ENCODE measurements around the gene CD99. TPM values are rescaled to one million over a fixed set of nuclear protein-coding genes. Genes with fewer than 3 reads are reported as not detected.
A peak's percentile ranks its signal among the peaks of the same experiment; 100 is the strongest.

Gene CD99
- polyA plus RNA-seq, 2 donors = 133 to 198 TPM

DNA sequence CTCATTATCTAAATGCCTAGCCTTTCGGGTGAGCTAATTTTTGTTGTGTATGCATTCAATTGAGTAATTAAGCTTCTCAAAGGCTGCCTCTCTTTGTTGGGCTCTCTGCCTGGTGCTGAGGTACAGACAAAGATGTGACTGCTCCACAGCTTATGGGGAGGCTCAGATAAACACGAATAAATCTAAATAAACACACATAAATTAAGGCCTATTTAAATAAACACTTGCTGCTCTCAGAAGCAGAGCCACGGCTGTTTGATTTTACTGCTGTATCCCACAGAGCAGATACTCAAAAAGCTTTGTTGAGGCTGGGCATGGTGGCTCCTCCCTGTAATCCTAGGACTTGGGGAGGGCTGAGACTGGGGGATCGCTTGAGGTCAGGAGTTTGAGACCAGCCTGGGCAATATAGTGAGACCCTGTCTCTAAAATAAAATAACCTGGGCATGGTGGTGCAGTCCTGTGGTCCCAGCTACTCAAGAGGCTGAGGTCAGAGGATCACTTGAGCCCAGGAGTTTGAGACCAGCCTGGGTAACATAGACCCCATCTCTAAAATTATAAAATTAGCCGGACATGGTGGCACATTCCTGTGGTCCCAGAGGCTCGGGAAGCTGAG lies 8.4 kb upstream of the CD99 start:
- Histone ChIP-seq H3K36me3 (ENCODE audit: control insufficient read depth in 2 of 2, insufficient read depth in 2 of 2, low read length in 1 of 2) (no peaks in the 10 kb centered on the region), H3K4me3 (ENCODE audit: low read depth in 1 of 2, low read length in 2 of 2) (no peak overlapping the region), H3K4me1 (ENCODE audit: control insufficient read depth in 2 of 2, insufficient read depth in 2 of 2, low read length in 1 of 2) (no peaks in the 10 kb centered on the region), H3K27ac (ENCODE audit: low read depth in 2 of 2, low read length in 1 of 2) (no peak overlapping the region), H3K9me3 (ENCODE audit: control insufficient read depth in 2 of 2, insufficient read depth in 1 of 2, low read depth in 1 of 2, low read length in 1 of 2) (no peaks in the 10 kb centered on the region), H3K27me3 (ENCODE audit: control insufficient read depth in 1 of 2, insufficient read depth in 2 of 2, low read length in 2 of 2) (no peaks in the 10 kb centered on the region)
- WGBS, 2 donors = 77 to 78% methylated on average over 6 of the region's 6 CpGs

DNA sequence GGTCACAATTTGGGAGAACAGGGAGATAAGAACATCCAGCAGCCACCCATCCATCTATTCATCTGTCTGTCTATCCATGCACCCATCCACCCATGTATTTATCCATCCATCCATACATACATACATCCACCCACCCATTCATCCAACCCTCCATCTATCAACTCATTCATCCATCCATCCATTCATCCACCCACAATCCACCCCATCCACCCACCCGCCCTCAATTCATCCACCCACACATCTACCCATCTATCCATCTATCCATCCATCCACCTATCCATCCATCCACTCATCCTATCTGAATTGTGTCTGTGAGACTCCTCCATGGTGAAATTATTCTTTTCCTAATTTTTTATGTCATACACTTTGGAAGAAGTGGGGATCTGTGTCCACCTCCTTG lies 6.8 kb upstream of the CD99 start:
- Histone ChIP-seq H3K4me3 (ENCODE audit: low read depth in 1 of 2, low read length in 2 of 2) (no peak overlapping the region), H3K36me3 (ENCODE audit: control insufficient read depth in 2 of 2, insufficient read depth in 2 of 2, low read length in 1 of 2) (no peaks in the 10 kb centered on the region), H3K9me3 (ENCODE audit: control insufficient read depth in 2 of 2, insufficient read depth in 1 of 2, low read depth in 1 of 2, low read length in 1 of 2) (no peaks in the 10 kb centered on the region), H3K27ac (ENCODE audit: low read depth in 2 of 2, low read length in 1 of 2) (no peak overlapping the region), H3K27me3 (ENCODE audit: control insufficient read depth in 1 of 2, insufficient read depth in 2 of 2, low read length in 2 of 2) (no peaks in the 10 kb centered on the region), H3K4me1 (ENCODE audit: control insufficient read depth in 2 of 2, insufficient read depth in 2 of 2, low read length in 1 of 2) (no peaks in the 10 kb centered on the region)
- 100% methylated on average over 1 of the region's 1 CpG for WGBS, 2 donors

DNA sequence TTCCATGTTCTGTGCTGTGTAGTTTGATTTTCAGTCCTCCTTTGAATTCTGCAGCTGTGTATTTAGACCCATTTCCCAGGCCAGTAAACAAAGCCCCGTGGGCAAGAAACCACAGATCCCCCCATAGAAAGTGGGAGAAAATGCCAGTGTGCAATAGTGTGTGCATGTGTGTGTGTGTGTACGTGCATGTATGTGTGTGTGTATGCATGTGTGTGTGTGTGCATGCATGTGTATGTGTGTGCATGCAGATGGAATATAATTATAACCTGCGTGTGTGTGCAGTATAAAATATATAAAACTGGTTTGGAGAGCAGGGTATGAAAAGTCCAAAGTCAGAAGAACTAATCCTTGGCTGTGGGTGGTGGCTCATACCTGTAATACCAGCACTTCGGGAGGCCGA lies 5.2 kb upstream of the CD99 start:
- H3K4me1 ChIP-seq (ENCODE audit: control insufficient read depth in 2 of 2, insufficient read depth in 2 of 2, low read length in 1 of 2) = no peaks in the 10 kb centered on the region
- H3K27ac ChIP-seq (ENCODE audit: low read depth in 2 of 2, low read length in 1 of 2) = no peak overlapping the region
- H3K36me3 ChIP-seq (ENCODE audit: control insufficient read depth in 2 of 2, insufficient read depth in 2 of 2, low read length in 1 of 2) = no peaks in the 10 kb centered on the region
- no peaks in the 10 kb centered on the region for H3K9me3 ChIP-seq (ENCODE audit: control insufficient read depth in 2 of 2, insufficient read depth in 1 of 2, low read depth in 1 of 2, low read length in 1 of 2)
- H3K27me3 ChIP-seq (ENCODE audit: control insufficient read depth in 1 of 2, insufficient read depth in 2 of 2, low read length in 2 of 2) = no peaks in the 10 kb centered on the region
- no peak overlapping the region for H3K4me3 ChIP-seq (ENCODE audit: low read depth in 1 of 2, low read length in 2 of 2)
- WGBS, 2 donors = 89 to 90% methylated on average over 5 of the region's 5 CpGs

DNA sequence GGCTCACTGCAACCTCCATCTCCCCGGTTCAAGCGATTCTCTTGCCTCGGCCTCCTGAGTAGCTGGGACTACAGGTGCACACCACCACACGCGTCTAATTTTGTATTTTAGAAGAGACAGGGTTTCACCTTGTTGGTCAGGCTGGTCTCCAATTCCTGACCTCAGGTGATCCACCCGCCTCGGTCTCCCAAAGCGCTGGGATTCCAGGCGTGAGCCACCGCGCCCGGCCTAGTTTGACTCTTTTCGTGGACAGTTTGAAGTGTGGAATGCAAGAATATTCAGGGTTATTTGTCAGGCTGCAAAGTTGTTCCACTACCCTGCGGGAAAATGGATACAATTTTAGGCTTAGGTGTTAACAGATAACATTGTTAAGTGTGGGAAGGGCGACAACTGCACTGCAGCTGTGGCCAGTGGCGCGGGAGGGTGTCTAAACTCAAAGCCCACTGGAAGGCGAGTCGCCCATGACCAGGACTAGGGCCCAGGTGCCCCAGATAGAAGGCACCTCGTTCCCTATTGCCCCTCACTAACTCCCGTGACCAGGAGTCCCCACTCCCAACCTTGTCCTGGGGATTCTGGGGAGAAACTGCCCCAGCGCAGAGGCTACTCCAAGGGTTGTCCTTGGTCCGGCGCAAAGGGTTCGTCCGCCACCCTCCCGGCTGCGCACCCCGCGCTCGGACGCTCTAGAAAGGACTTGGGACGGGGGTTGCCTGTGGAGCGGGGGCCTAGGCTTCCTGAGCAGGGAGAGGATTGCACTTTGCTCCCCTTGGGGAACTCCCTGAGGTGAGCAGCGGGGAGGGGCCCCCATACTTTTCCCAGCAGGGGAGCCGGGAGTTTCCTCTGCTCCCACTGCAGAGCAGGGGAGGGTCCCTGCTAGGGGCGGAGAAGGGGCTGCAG lies 1.1 kb upstream of the CD99 start:
- H3K4me3 ChIP-seq (ENCODE audit: low read depth in 1 of 2, low read length in 2 of 2) = peak overlapping the region in 1 of 2 donors; percentile 95
- WGBS, 2 donors = 58 to 75% methylated on average over 37 of the region's 37 CpGs
- H3K36me3 ChIP-seq (ENCODE audit: control insufficient read depth in 2 of 2, insufficient read depth in 2 of 2, low read length in 1 of 2) = no peaks in the 10 kb centered on the region
- H3K27ac ChIP-seq (ENCODE audit: low read depth in 2 of 2, low read length in 1 of 2) = peak overlapping the region in 1 of 2 donors; percentile 41
- H3K4me1 ChIP-seq (ENCODE audit: control insufficient read depth in 2 of 2, insufficient read depth in 2 of 2, low read length in 1 of 2) = peaks cover 0 to 4% of the 10 kb centered on the region in 2 donors
- no peaks in the 10 kb centered on the region for H3K9me3 ChIP-seq (ENCODE audit: control insufficient read depth in 2 of 2, insufficient read depth in 1 of 2, low read depth in 1 of 2, low read length in 1 of 2)
- H3K27me3 ChIP-seq (ENCODE audit: control insufficient read depth in 1 of 2, insufficient read depth in 2 of 2, low read length in 2 of 2) = no peaks in the 10 kb centered on the region

- WGBS, 2 donors = 1 to 2% methylated on average over 40 to 42 of the region's 42 CpGs
- H3K4me1 ChIP-seq (ENCODE audit: control insufficient read depth in 2 of 2, insufficient read depth in 2 of 2, low read length in 1 of 2) = peaks cover 0 to 4% of the 10 kb centered on the region in 2 donors
Observed at GRCh38 chrX:2691543-2692220, 587 bp downstream of the CD99 start.

DNA sequence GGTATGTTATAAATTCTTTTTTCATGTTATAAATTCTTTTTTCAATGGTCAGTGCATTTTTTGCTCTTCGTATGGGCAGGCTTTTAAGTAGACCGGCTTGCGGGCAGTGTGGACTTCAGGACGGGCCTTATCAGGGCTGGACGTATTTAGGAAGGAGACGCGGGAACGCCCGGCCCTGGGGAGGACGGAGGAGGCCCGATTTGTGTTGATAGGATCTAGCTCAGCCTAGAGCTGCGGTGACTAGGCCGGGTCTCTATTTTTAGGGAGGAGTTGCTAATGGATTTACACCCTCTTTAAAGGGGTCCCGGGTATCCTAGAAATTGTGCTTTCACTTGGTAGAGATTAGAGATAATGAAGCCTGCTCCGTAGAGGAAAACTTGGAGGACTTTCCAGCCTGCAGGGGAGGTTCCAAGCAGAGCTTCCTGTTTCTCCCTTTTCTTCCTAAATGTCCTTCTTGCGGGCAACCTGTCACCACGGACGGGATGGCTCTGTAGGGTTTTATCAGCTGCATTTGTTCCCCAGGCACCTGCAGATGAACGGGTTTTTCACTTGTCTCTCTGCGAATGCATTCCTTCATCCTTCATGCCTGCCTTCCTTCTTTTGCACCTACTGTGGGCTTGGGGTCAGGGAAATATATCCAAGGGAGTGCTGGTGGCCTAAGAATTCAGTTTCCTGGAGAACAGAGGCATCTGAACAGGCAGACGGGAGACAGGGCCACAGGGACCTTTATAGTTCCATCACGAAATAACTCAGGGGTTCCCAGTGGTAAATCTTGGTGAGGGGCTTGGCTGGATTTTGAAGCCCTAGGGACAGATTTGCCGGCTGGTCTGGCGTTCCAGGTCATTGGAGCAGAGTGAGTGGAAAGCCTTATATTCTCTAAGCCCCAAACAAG lies 1.4 kb downstream of the CD99 start:
- no peaks in the 10 kb centered on the region for H3K27me3 ChIP-seq (ENCODE audit: control insufficient read depth in 1 of 2, insufficient read depth in 2 of 2, low read length in 2 of 2)
- peak overlapping the region; percentile 95 for H3K4me3 ChIP-seq (ENCODE audit: low read depth in 1 of 2, low read length in 2 of 2)
- peak overlapping the region; percentile 91 to 92 for H3K27ac ChIP-seq (ENCODE audit: low read depth in 2 of 2, low read length in 1 of 2)
- peaks cover 0 to 5% of the 10 kb centered on the region in 2 donors for H3K4me1 ChIP-seq (ENCODE audit: control insufficient read depth in 2 of 2, insufficient read depth in 2 of 2, low read length in 1 of 2)
- no peaks in the 10 kb centered on the region for H3K36me3 ChIP-seq (ENCODE audit: control insufficient read depth in 2 of 2, insufficient read depth in 2 of 2, low read length in 1 of 2)
- 5 to 19% methylated on average over 24 of the region's 24 CpGs for WGBS, 2 donors
- H3K9me3 ChIP-seq (ENCODE audit: control insufficient read depth in 2 of 2, insufficient read depth in 1 of 2, low read depth in 1 of 2, low read length in 1 of 2) = no peaks in the 10 kb centered on the region

More at GRCh38 chrX:2691543-2692220, 587 bp downstream of the CD99 start:
- Histone ChIP-seq H3K27ac (ENCODE audit: low read depth in 2 of 2, low read length in 1 of 2) (peak overlapping the region; percentile 91 to 92), H3K9me3 (ENCODE audit: control insufficient read depth in 2 of 2, insufficient read depth in 1 of 2, low read depth in 1 of 2, low read length in 1 of 2) (no peaks in the 10 kb centered on the region), H3K4me3 (ENCODE audit: low read depth in 1 of 2, low read length in 2 of 2) (peak overlapping the region; percentile 95), H3K27me3 (ENCODE audit: control insufficient read depth in 1 of 2, insufficient read depth in 2 of 2, low read length in 2 of 2) (no peaks in the 10 kb centered on the region), H3K36me3 (ENCODE audit: control insufficient read depth in 2 of 2, insufficient read depth in 2 of 2, low read length in 1 of 2) (no peaks in the 10 kb centered on the region)

- peak overlapping the region; percentile 25 to 91 for H3K27ac ChIP-seq (ENCODE audit: low read depth in 2 of 2, low read length in 1 of 2)
- H3K27me3 ChIP-seq (ENCODE audit: control insufficient read depth in 1 of 2, insufficient read depth in 2 of 2, low read length in 2 of 2) = no peaks in the 10 kb centered on the region
- WGBS, 2 donors = 46 to 62% methylated on average over 15 of the region's 15 CpGs
- H3K4me3 ChIP-seq (ENCODE audit: low read depth in 1 of 2, low read length in 2 of 2) = peak overlapping the region; percentile 19 to 95
- H3K36me3 ChIP-seq (ENCODE audit: control insufficient read depth in 2 of 2, insufficient read depth in 2 of 2, low read length in 1 of 2) = no peaks in the 10 kb centered on the region
- H3K4me1 ChIP-seq (ENCODE audit: control insufficient read depth in 2 of 2, insufficient read depth in 2 of 2, low read length in 1 of 2) = peaks cover 0 to 12% of the 10 kb centered on the region in 2 donors
- no peaks in the 10 kb centered on the region for H3K9me3 ChIP-seq (ENCODE audit: control insufficient read depth in 2 of 2, insufficient read depth in 1 of 2, low read depth in 1 of 2, low read length in 1 of 2)
Observed at GRCh38 chrX:2693113-2694002, 2.3 kb downstream of the CD99 start.

DNA sequence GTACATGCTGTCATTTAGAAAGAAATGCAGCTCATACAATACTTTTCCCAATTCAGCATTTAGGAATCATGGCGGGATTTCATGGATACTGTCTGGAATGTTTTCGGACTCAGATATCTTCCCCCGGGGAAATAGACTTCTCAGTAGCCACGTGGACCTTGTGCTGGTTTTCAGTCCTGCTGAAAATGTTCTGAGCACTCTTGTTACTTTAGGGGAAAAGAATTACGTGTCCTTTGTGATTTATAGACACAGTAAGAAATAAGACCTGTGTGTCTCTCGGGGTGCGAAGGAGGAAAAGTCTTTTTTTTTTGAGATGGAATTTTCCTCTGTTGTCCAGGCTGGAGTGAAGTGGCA lies 3.8 kb downstream of the CD99 start:
- peaks cover under 1% of the 10 kb centered on the region in 2 donors for H3K36me3 ChIP-seq (ENCODE audit: control insufficient read depth in 2 of 2, insufficient read depth in 2 of 2, low read length in 1 of 2)
- H3K9me3 ChIP-seq (ENCODE audit: control insufficient read depth in 2 of 2, insufficient read depth in 1 of 2, low read depth in 1 of 2, low read length in 1 of 2) = no peaks in the 10 kb centered on the region
- H3K27ac ChIP-seq (ENCODE audit: low read depth in 2 of 2, low read length in 1 of 2) = no peak overlapping the region
- peaks cover 0 to 13% of the 10 kb centered on the region in 2 donors for H3K4me1 ChIP-seq (ENCODE audit: control insufficient read depth in 2 of 2, insufficient read depth in 2 of 2, low read length in 1 of 2)
- H3K4me3 ChIP-seq (ENCODE audit: low read depth in 1 of 2, low read length in 2 of 2) = no peak overlapping the region
- H3K27me3 ChIP-seq (ENCODE audit: control insufficient read depth in 1 of 2, insufficient read depth in 2 of 2, low read length in 2 of 2) = no peaks in the 10 kb centered on the region
- 69 to 71% methylated on average over 7 of the region's 7 CpGs for WGBS, 2 donors

Data from esophagus (tissue), 2 donors.